IMR-90 (cell line): ENCODE measurements around the gene PIP5K1B. TPM values are rescaled to one million over a fixed set of nuclear protein-coding genes. Genes with fewer than 3 reads are reported as not detected.

Experiments
- ATAC-seq: fragments of 200-7000 bp; cut with Tn5 transposase; 2 replicates; pipeline ENCODE4 v1.9.1; 2020; ENCODE audit warnings: low read depth, mild to moderate bottlenecking, moderate library complexity
- BruUV-seq: library from RNA; stranded (reverse); fragments of 400-500 nt; replicated peaks from 2 replicates; lab custom pipeline; 2021; lab: Mats Ljungman, UMichigan
- CTCF ChIA-PET: fragments of 300-600 bp; formaldehyde crosslinking; extraction: SDS; loops from one replicate; lab custom pipeline; 2021; ENCODE audit warnings: antibody characterized with exemption; lab: Yijun Ruan, JAX
- POLR2A ChIA-PET: fragments of 300-600 bp; sonication (Branson Sonifier 250); formaldehyde crosslinking; loops from one replicate; lab custom pipeline; 2022; ENCODE audit warnings: antibody characterized with exemption; ENCODE audit not compliant: unreplicated experiment; lab: Charles Lee
- DNase-seq: peaks from one replicate; pipeline ENCODE4 v3.0.0; 2013
- H2AFZ ChIP-seq: replicated peaks from 2 replicates; pipeline ENCODE3; 2013; ENCODE audit warnings: low read length, mild to moderate bottlenecking; ENCODE audit not compliant: poor library complexity
- H2AK5ac ChIP-seq: 2 replicates; pipeline ENCODE4 v1.6.1; 2013; ENCODE audit warnings: low read depth, low read length, inconsistent platforms
- H2AK9ac ChIP-seq: replicated peaks from 2 replicates; pipeline ENCODE3; 2013; ENCODE audit warnings: mild to moderate bottlenecking, low read depth, low read length, moderate library complexity; ENCODE audit not compliant: poor library complexity
- H2BK120ac ChIP-seq: 2 replicates; pipeline ENCODE4 v1.6.1; 2013; ENCODE audit warnings: low read depth, low read length, inconsistent platforms
- H2BK15ac ChIP-seq: 3 replicates; pipeline ENCODE4 v1.6.1; 2013; ENCODE audit warnings: low read depth, low read length, inconsistent platforms
- H2BK20ac ChIP-seq: 2 replicates; pipeline ENCODE4 v1.6.1; 2013; ENCODE audit warnings: low read depth, mild to moderate bottlenecking, inconsistent platforms, low read length, moderate library complexity
- H2BK5ac ChIP-seq: 2 replicates; pipeline ENCODE4 v1.6.1; 2013; ENCODE audit warnings: mild to moderate bottlenecking, low read depth, low read length, inconsistent platforms; ENCODE audit not compliant: poor library complexity, severe bottlenecking
- H3K14ac ChIP-seq: replicated peaks from 2 replicates; pipeline ENCODE4 v1.6.1; 2013; ENCODE audit warnings: low read depth, low read length, inconsistent platforms
- H3K18ac ChIP-seq: 2 replicates; pipeline ENCODE4 v1.6.1; 2013; ENCODE audit warnings: low read depth, low read length, control low read depth
- H3K23ac ChIP-seq: 2 replicates; pipeline ENCODE4 v1.6.1; 2013; ENCODE audit warnings: low read depth, low read length, inconsistent platforms
- H3K27ac ChIP-seq: 2 replicates; pipeline ENCODE4 v1.5.1; 2013; ENCODE audit warnings: mild to moderate bottlenecking, control low read depth, low read length; ENCODE audit not compliant: insufficient read depth
- H3K27me3 ChIP-seq: 2 replicates; pipeline ENCODE4 v1.6.1; 2013; ENCODE audit warnings: low read length; ENCODE audit not compliant: control insufficient read depth, insufficient read depth
- H3K36me3 ChIP-seq: 2 replicates; pipeline ENCODE4 v1.6.1; 2013; ENCODE audit warnings: low read length, mixed read lengths; ENCODE audit not compliant: control insufficient read depth, insufficient read depth
- H3K4ac ChIP-seq: 2 replicates; pipeline ENCODE4 v1.6.1; 2013; ENCODE audit warnings: low read depth, low read length, inconsistent platforms
- H3K4me1 ChIP-seq: 2 replicates; pipeline ENCODE4 v1.6.1; 2013; ENCODE audit warnings: low read length, mixed read lengths; ENCODE audit not compliant: control insufficient read depth, insufficient read depth
- H3K4me2 ChIP-seq: 2 replicates; pipeline ENCODE4 v1.6.1; 2013; ENCODE audit warnings: low read depth, mild to moderate bottlenecking, control low read depth, low read length, moderate library complexity
- H3K4me3 ChIP-seq: 2 replicates; pipeline ENCODE4 v1.5.1; 2013; ENCODE audit warnings: low read depth, mild to moderate bottlenecking, control low read depth, low read length, moderate library complexity; ENCODE audit not compliant: insufficient read depth
- H3K56ac ChIP-seq: 2 replicates; pipeline ENCODE4 v1.6.1; 2013; ENCODE audit warnings: low read length, inconsistent platforms; ENCODE audit not compliant: insufficient read depth; ENCODE audit errors: extremely low read depth
- H3K79me1 ChIP-seq, 2 experiments: 2 replicates each; pipeline ENCODE4 v1.6.1; 2013; ENCODE audit warnings: low read length in 2 of 2, inconsistent platforms in 1 of 2, low read depth in 1 of 2
- H3K9ac ChIP-seq: 2 replicates; pipeline ENCODE4 v1.6.1; 2013; ENCODE audit warnings: low read depth, low read length, control low read depth
- H3K9me1 ChIP-seq: 2 replicates; pipeline ENCODE4 v1.6.1; 2013; ENCODE audit warnings: low read length, inconsistent platforms; ENCODE audit not compliant: insufficient read depth
- H3K9me3 ChIP-seq: 2 replicates; pipeline ENCODE4 v1.6.1; 2013; ENCODE audit warnings: low read length; ENCODE audit not compliant: control insufficient read depth, insufficient read depth
- H4K20me1 ChIP-seq: 2 replicates; pipeline ENCODE4 v1.6.1; 2013; ENCODE audit warnings: low read length, inconsistent platforms; ENCODE audit not compliant: insufficient read depth
- H4K5ac ChIP-seq: 2 replicates; pipeline ENCODE4 v1.6.1; 2013; ENCODE audit warnings: mild to moderate bottlenecking, low read depth, low read length, control low read depth
- H4K8ac ChIP-seq, 2 experiments: 2 replicates each; pipeline ENCODE4 v1.6.1; 2013; ENCODE audit warnings: low read depth in 2 of 2, low read length in 2 of 2, control low read depth in 1 of 2, inconsistent platforms in 1 of 2
- H4K91ac ChIP-seq: 2 replicates; pipeline ENCODE4 v1.6.1; 2013; ENCODE audit warnings: low read depth, low read length, inconsistent platforms; ENCODE audit not compliant: insufficient read depth
- BHLHE40 ChIP-seq: fragments of 150-350 bp; IDR thresholded peaks from 2 replicates; pipeline ENCODE4 v1.6.1; 2016; ENCODE audit warnings: mild to moderate bottlenecking, low read depth, low read length
- CEBPB ChIP-seq: IDR thresholded peaks from 2 replicates; pipeline ENCODE4 v1.6.1; 2012; ENCODE audit warnings: low read depth, low read length, improper control_type of control experiment
- CHD1 ChIP-seq: IDR thresholded peaks from 2 replicates; pipeline ENCODE4 v1.6.1; 2012; ENCODE audit warnings: low read depth, low read length, improper control_type of control experiment
- FOS ChIP-seq: fragments of 150-350 bp; IDR thresholded peaks from 2 replicates; pipeline ENCODE4 v1.6.1; 2016; ENCODE audit warnings: low read depth, low read length
- MAFK ChIP-seq: IDR thresholded peaks from 2 replicates; pipeline ENCODE4 v1.6.1; 2012; ENCODE audit warnings: low read depth, low read length, improper control_type of control experiment
- MAZ ChIP-seq: IDR thresholded peaks from 2 replicates; pipeline ENCODE4 v1.6.1; 2012; ENCODE audit warnings: low read depth, mild to moderate bottlenecking, low read length, improper control_type of control experiment, moderate library complexity, borderline replicate concordance
- MXI1 ChIP-seq: IDR thresholded peaks from 2 replicates; pipeline ENCODE4 v1.6.1; 2012; ENCODE audit warnings: low read depth, mild to moderate bottlenecking, low read length, moderate library complexity, borderline replicate concordance
- NFE2L2 ChIP-seq: fragments of 150-350 bp; IDR thresholded peaks from 2 replicates; pipeline ENCODE4 v1.6.1; 2016; ENCODE audit warnings: low read depth, mild to moderate bottlenecking, low read length
- POLR2A ChIP-seq: IDR thresholded peaks from 2 replicates; pipeline ENCODE4 v1.6.1; 2012; ENCODE audit warnings: mild to moderate bottlenecking, low read depth, low read length
- RAD21 ChIP-seq: IDR thresholded peaks from 2 replicates; pipeline ENCODE4 v1.6.1; 2012; ENCODE audit warnings: low read length, improper control_type of control experiment
- RCOR1 ChIP-seq: IDR thresholded peaks from 2 replicates; pipeline ENCODE4 v1.6.1; 2012; ENCODE audit warnings: mild to moderate bottlenecking, low read length, improper control_type of control experiment; ENCODE audit not compliant: insufficient replicate concordance
- RFX5 ChIP-seq: IDR thresholded peaks from 2 replicates; pipeline ENCODE4 v1.8.0; 2012; ENCODE audit warnings: low read depth, mild to moderate bottlenecking, low read length, moderate library complexity
- SMC3 ChIP-seq: fragments of 150-350 bp; IDR thresholded peaks from 2 replicates; pipeline ENCODE4 v1.6.1; 2016; ENCODE audit warnings: low read depth, mild to moderate bottlenecking, antibody characterized with exemption, low read length, moderate library complexity
- WGBS, 2 experiments: methylation state at CpG; one replicate each; pipeline versions ENCODE4 v1.1.5 to v1.1.7; 2013; ENCODE audit warnings: missing lambda C conversion rate in 2 of 2; ENCODE audit not compliant: insufficient read length in 1 of 2; ENCODE audit errors: extremely low coverage in 2 of 2; 5-methylcytosine and 5-hydroxymethylcytosine counted together
- dilution Hi-C: fragments of 300-500 bp; cut with HindIII; formaldehyde crosslinking; loops from one replicate; pipeline ENCODE4 v1.14.3; 2018; ENCODE audit warnings: low sequenced_read_pairs; ENCODE audit not compliant: unreplicated experiment
- in situ Hi-C: fragments of 300-500 bp; cut with MboI; formaldehyde crosslinking; loops from 3 replicates; pipeline ENCODE4 v1.14.3; 2019; ENCODE audit warnings: low sequenced_read_pairs, inconsistent platforms, mixed read lengths
- intact Hi-C: fragments of 100-400 bp; cut with micrococcal nuclease; formaldehyde crosslinking; loops from 2 replicates; pipeline ENCODE4 v1.10.0; 2022
- polyA plus RNA-seq, 3 experiments: library from polyadenylated mRNA; depleted of rRNA; stranded (reverse); fragments of >200 nt; gene quantifications; 2 replicates each; pipeline ENCODE4 v1.2.3, GENCODE V29; 2012; ENCODE audit warnings: low replicate concordance in 1 of 3
- total RNA-seq: library from RNA; depleted of rRNA; stranded (reverse); fragments of >200 nt; gene quantifications from 2 replicates; pipeline ENCODE4 v1.2.3, GENCODE V29; 2012
- TF ChIP-seq, protein P1 (sequence below): fragments of 150-350 bp; IDR thresholded peaks from 2 replicates; pipeline ENCODE4 v1.6.1; 2016; ENCODE audit warnings: low read depth, mild to moderate bottlenecking, low read length, moderate library complexity, borderline replicate concordance
- TF ChIP-seq, protein P2 (sequence below): conservative IDR thresholded peaks from 2 replicates; pipeline ENCODE4 v1.5.1; 2012; ENCODE audit warnings: mild to moderate bottlenecking, low read depth, low read length, improper control_type of control experiment
- TF ChIP-seq, protein P3 (sequence below): fragments of 150-350 bp; IDR thresholded peaks from 2 replicates; pipeline ENCODE4 v1.6.1; 2017; ENCODE audit warnings: mild to moderate bottlenecking, antibody characterized with exemption, low read length, low read depth

Gene PIP5K1B
- total and polyA plus RNA-seq, 2 of the 4 experiments (the other 2 are of a cell fraction): not detected

DNA sequence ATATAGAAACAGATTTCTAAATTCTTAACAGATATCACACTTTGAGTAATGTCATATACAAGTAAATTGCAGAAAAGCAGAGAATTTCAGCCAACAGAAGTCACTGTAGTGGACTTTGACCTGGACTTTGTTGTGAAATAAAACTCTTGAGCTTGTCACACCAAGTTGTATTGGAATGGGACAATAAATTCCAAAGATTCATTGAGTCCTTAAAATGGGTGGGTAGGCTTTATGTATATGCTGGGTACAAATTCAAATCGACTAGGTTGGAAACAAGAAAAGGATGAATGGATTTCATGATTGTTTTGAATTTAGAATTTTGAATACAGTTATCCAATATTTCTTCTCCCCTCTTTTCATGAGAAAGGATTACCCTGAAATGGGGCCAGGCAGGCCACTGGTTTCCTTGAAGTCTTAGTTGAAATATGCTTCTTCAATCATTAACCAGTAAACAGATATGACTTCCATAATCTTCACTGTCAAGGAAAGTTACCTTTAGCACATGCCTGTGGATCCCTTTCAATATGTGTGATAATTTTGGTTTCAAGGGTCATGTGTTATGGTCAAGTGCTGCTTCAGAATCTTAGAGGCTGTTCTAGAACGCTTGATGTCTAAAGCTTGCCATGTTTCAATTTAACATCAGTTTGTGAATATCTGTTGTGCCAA, 25.7 kb downstream of the PIP5K1B start:
- intact Hi-C loops: no loop called here
- BruUV-seq: no TSS peak
- Histone ChIP-seq H3K9me1 (no peaks in the 10 kb centered on the region), H3K9ac (no peak overlapping the region), H3K4me3 (no peak overlapping the region), H3K18ac (no peak overlapping the region), H2AK5ac (no peak overlapping the region), H2BK120ac (no peak overlapping the region), H3K56ac (no peak overlapping the region), H2AFZ (no peak overlapping the region), H3K27ac (no peak overlapping the region), H2BK15ac (no peak overlapping the region), H3K4ac (no peak overlapping the region), H3K4me2 (no peak overlapping the region), H4K91ac (no peak overlapping the region), H3K79me1 (no peaks in the 10 kb centered on the region), H2BK20ac (no peak overlapping the region), H3K23ac (no peak overlapping the region), H2AK9ac (no peak overlapping the region), H3K9me3 (no peaks in the 10 kb centered on the region), H2BK5ac (no peak overlapping the region), H3K27me3 (no peaks in the 10 kb centered on the region), H4K8ac (no peak overlapping the region), H4K20me1 (no peaks in the 10 kb centered on the region), H3K14ac (no peak overlapping the region), H3K36me3 (no peaks in the 10 kb centered on the region), H4K5ac (no peak overlapping the region), H3K4me1 (no peaks in the 10 kb centered on the region)
- TF ChIP-seq MAZ (no peak), POLR2A (no peak), BHLHE40 (no peak), MAFK (no peak), CEBPB (no peak), RCOR1 (no peak), NFE2L2 (no peak), RFX5 (no peak), FOS (no peak), RAD21 (no peak), MXI1 (no peak), SMC3 (no peak), CHD1 (no peak)
- TF ChIP-seq, protein P1, sequence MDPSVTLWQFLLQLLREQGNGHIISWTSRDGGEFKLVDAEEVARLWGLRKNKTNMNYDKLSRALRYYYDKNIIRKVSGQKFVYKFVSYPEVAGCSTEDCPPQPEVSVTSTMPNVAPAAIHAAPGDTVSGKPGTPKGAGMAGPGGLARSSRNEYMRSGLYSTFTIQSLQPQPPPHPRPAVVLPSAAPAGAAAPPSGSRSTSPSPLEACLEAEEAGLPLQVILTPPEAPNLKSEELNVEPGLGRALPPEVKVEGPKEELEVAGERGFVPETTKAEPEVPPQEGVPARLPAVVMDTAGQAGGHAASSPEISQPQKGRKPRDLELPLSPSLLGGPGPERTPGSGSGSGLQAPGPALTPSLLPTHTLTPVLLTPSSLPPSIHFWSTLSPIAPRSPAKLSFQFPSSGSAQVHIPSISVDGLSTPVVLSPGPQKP: no peak
- TF ChIP-seq, protein P2, sequence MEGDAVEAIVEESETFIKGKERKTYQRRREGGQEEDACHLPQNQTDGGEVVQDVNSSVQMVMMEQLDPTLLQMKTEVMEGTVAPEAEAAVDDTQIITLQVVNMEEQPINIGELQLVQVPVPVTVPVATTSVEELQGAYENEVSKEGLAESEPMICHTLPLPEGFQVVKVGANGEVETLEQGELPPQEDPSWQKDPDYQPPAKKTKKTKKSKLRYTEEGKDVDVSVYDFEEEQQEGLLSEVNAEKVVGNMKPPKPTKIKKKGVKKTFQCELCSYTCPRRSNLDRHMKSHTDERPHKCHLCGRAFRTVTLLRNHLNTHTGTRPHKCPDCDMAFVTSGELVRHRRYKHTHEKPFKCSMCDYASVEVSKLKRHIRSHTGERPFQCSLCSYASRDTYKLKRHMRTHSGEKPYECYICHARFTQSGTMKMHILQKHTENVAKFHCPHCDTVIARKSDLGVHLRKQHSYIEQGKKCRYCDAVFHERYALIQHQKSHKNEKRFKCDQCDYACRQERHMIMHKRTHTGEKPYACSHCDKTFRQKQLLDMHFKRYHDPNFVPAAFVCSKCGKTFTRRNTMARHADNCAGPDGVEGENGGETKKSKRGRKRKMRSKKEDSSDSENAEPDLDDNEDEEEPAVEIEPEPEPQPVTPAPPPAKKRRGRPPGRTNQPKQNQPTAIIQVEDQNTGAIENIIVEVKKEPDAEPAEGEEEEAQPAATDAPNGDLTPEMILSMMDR: no peak
- TF ChIP-seq, protein P3, sequence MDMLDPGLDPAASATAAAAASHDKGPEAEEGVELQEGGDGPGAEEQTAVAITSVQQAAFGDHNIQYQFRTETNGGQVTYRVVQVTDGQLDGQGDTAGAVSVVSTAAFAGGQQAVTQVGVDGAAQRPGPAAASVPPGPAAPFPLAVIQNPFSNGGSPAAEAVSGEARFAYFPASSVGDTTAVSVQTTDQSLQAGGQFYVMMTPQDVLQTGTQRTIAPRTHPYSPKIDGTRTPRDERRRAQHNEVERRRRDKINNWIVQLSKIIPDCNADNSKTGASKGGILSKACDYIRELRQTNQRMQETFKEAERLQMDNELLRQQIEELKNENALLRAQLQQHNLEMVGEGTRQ: no peak
- no CpG with 5 or more reads among the region's 2 CpGs for WGBS, 2 experiments
- dilution Hi-C loops: no loop called here
- no peak for ATAC-seq
- CTCF ChIA-PET: no interaction called here
- no peak for DNase-seq
- in situ Hi-C loops: no loop called here
- POLR2A ChIA-PET: no interaction called here
